ENCODE results near the gene MTHFSD. TPM values are rescaled to one million over a fixed set of nuclear protein-coding genes. Genes with fewer than 3 reads are reported as not detected.

Gene MTHFSD
- total RNA-seq, 2 donors from 2014 or later: 15.4 to 23.7 TPM

DNA sequence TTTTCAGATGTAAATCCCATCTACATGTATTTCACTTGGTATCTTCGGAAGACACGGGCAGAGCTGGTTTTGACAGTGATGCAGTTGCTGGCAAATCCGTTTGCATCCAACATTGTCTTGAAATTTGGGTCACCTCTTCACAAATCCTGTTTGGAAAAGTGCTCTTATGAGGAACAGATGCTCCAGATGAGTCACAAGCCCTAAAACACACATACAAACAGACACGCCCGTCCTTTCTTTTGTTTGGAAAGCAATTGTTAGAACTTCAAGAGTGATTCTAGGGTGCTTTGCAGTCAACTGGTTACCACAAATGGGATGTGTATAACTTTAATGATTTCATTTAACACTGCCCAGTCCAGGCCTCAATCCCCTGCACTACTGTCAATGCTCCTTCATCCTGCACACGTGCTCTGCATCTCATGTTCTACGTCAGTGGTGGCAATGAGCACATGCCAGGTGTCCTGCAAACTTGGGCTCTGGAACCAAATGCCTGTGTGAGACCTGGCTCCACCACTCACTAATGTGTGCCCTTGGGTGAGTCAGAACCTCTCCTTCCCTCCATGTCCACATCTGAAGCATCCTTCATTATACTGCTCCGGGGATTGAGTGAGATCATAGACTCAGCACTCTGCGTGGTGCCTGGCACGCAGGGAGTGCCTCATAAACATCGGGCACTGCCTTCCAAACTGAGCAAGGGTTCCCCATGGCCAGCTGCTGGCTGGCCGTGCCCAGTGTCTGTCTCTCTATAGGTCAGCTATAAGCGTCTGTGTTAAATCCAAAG is 64.0 kb downstream of the MTHFSD start:
- peaks cover 17% of the 10 kb centered on the region for H3K27me3 ChIP-seq
- intact Hi-C loops (cut with DNase I): no loop called here
- peak overlapping the region in 1 of 2 donors; percentile 52 for H3K9ac ChIP-seq (ENCODE audit: low read depth in 2 of 2, low read length in 2 of 2)
- no peak for DNase-seq
- no peaks in the 10 kb centered on the region for H3K4me1 ChIP-seq
- TF ChIP-seq, protein P1, sequence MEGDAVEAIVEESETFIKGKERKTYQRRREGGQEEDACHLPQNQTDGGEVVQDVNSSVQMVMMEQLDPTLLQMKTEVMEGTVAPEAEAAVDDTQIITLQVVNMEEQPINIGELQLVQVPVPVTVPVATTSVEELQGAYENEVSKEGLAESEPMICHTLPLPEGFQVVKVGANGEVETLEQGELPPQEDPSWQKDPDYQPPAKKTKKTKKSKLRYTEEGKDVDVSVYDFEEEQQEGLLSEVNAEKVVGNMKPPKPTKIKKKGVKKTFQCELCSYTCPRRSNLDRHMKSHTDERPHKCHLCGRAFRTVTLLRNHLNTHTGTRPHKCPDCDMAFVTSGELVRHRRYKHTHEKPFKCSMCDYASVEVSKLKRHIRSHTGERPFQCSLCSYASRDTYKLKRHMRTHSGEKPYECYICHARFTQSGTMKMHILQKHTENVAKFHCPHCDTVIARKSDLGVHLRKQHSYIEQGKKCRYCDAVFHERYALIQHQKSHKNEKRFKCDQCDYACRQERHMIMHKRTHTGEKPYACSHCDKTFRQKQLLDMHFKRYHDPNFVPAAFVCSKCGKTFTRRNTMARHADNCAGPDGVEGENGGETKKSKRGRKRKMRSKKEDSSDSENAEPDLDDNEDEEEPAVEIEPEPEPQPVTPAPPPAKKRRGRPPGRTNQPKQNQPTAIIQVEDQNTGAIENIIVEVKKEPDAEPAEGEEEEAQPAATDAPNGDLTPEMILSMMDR (IDR thresholded peaks at IDR 0.05): no peak
- no peaks in the 10 kb centered on the region for H3K9me3 ChIP-seq
- H3K36me3 ChIP-seq: no peaks in the 10 kb centered on the region
- peak overlapping the region; percentile 32 for H3K27ac ChIP-seq
- H3K4me3 ChIP-seq: no peak overlapping the region

DNA sequence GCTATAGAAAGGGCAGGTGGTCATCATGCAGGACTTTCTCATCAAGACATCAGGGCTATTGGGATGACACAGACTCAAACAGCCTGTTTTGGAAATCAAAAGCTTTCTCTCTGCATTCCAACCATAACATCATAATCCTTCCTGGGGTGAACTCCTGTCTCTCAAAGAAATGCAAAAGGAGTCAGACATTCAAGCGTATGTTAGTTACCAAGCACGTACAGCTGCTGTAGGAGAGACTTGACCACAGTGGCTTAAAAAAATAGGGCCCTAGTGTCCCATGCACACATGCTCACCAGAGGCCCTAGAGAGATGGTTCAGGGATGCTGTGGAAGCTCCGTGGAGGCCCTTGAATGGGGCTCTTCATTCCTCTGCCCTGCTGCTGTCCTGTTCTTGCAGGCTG is 69.3 kb downstream of the MTHFSD start:
- no peaks in the 10 kb centered on the region for H3K27me3 ChIP-seq
- TF ChIP-seq, protein P1 (IDR thresholded peaks at IDR 0.05): no peak

DNA sequence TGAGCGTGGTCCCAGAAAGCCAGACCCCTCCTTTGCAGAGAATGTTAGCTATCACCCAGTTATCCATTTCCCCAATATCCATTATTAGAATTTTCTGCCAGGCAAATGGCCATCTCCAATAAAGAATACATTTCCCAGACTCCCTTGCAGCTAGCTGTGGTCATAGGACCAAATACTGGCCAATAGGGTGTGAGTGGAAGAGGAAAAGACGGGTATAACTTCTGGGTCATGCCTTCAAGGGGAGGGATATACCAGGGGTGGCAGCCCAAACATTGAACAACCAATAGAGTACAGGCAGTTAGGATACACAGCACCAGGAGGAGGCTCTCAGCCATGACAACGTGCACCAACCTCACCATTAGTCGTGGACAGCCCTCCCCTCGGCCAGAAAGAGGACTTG is 70.8 kb downstream of the MTHFSD start:
- intact Hi-C loops (cut with DNase I): no loop called here
- no peaks in the 10 kb centered on the region for H3K27me3 ChIP-seq

More for the DNA sequence above, 69.3 kb downstream of the MTHFSD start:
- Histone ChIP-seq H3K36me3 (no peaks in the 10 kb centered on the region), H3K4me3 (no peak overlapping the region), H3K9ac (ENCODE audit: low read depth in 2 of 2, low read length in 2 of 2) (no peak overlapping the region), H3K4me1 (no peaks in the 10 kb centered on the region), H3K9me3 (no peaks in the 10 kb centered on the region), H3K27ac (no peak overlapping the region)
- intact Hi-C loops (cut with DNase I): no loop called here
- no peak for DNase-seq

DNA sequence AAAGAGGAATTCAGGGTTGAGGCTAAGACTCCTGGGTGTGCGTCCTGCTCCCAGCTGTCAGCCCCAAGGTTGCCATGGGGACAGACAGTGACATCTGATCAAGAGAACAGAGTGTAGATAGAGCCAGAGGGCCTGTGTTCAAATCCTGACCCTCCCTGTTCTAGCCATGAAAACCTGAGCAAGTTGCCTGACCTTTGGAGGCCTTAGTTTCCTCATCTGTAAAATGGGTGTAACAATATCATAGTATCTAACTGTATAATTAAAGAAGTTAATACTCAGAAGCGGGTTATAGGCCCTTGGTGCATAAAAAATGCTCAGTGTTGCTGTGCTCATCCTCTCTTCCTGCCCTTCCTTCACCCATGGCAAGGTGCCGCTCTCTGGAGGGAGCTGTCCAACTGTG is 73.4 kb downstream of the MTHFSD start:
- Histone ChIP-seq H3K9ac (ENCODE audit: low read depth in 2 of 2, low read length in 2 of 2) (no peak overlapping the region), H3K4me1 (no peaks in the 10 kb centered on the region), H3K36me3 (no peaks in the 10 kb centered on the region), H3K9me3 (no peaks in the 10 kb centered on the region), H3K4me3 (no peak overlapping the region), H3K27ac (no peak overlapping the region), H3K27me3 (no peaks in the 10 kb centered on the region)
- TF ChIP-seq, protein P1 (IDR thresholded peaks at IDR 0.05): no peak
- DNase-seq: no peak
- intact Hi-C loops (cut with DNase I): no loop called here

More for the DNA sequence above, 70.8 kb downstream of the MTHFSD start:
- no peak for DNase-seq
- no peak overlapping the region for H3K4me3 ChIP-seq
- H3K9ac ChIP-seq (ENCODE audit: low read depth in 2 of 2, low read length in 2 of 2): no peak overlapping the region
- no peak overlapping the region for H3K27ac ChIP-seq
- H3K36me3 ChIP-seq: no peaks in the 10 kb centered on the region
- H3K9me3 ChIP-seq: no peaks in the 10 kb centered on the region
- TF ChIP-seq, protein P1 (IDR thresholded peaks at IDR 0.05): no peak
- no peaks in the 10 kb centered on the region for H3K4me1 ChIP-seq

DNA sequence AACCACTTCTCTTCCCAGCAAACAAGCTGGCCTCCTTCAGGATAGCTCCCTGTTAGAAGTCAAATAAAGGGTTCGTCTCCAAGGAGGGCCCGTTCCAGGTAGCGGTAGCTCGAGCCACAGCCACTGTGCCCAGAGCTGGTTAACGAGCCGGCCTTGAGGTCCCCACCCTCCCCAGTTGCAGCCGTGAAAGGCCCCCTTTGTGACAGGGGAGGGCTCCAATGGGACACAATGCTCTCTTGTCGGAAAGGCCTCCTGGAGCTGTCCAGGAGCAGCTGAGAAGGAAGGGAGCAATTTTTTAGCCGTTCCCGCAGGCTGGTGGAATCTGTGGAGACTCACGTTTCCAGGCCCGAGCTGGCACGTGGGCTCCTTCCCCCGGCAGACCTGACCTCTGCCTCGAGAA is 74.6 kb downstream of the MTHFSD start:
- DNase-seq: no peak
- no peak overlapping the region for H3K4me3 ChIP-seq
- H3K4me1 ChIP-seq: no peaks in the 10 kb centered on the region
- H3K27me3 ChIP-seq: no peaks in the 10 kb centered on the region
- TF ChIP-seq, protein P1 (IDR thresholded peaks at IDR 0.05): no peak
- no peak overlapping the region for H3K9ac ChIP-seq (ENCODE audit: low read depth in 2 of 2, low read length in 2 of 2)
- no peak overlapping the region for H3K27ac ChIP-seq
- H3K36me3 ChIP-seq: no peaks in the 10 kb centered on the region
- intact Hi-C loops (cut with DNase I): no loop called here
- H3K9me3 ChIP-seq: no peaks in the 10 kb centered on the region

Other genes starting within 250 kb of the MTHFSD start
- 10 to 100 TPM in 1 of 2 donors, 1 to 10 TPM in 1; 6.3 to 12.1 TPM for gene FOXF1, start 44.7 kb downstream of the MTHFSD start, total RNA-seq
- gene FOXC2, start 11.6 kb upstream of the MTHFSD start, total RNA-seq: under 1 TPM; 0.11 to 0.22 TPM
- gene FOXL1, start 23.3 kb upstream of the MTHFSD start, total RNA-seq: 1 to 10 TPM; 2.5 to 3.2 TPM

All from colonic mucosa (tissue), 4 donors.